Epithelial cell of esophagus (primary cell): ENCODE results near the gene SH2D2A.

ENCODE experiments used
- DNase-seq: peaks from one replicate; pipeline ENCODE4 v3.0.0; 2010; ENCODE audit warnings: low read depth
- H3K4me3 ChIP-seq: 2 replicates; pipeline ENCODE4 v1.5.1; 2011; ENCODE audit warnings: mild to moderate bottlenecking, low read length, control low read depth
- CTCF ChIP-seq: IDR thresholded peaks from 2 replicates; pipeline ENCODE4 v1.5.1; 2011; ENCODE audit warnings: low read depth, mild to moderate bottlenecking, low read length, control low read depth, inconsistent platforms; ENCODE audit not compliant: insufficient read depth; ENCODE audit errors: missing control alignments

The SH2D2A gene

GRCh38 chr1:156844102-156844501 lies 27.5 kb upstream of the SH2D2A start:
- H3K4me3 ChIP-seq = no peak overlapping the region
- TF ChIP-seq CTCF = no peak
- DNase-seq = no peak

GRCh38 chr1:156842618-156843300 lies 26.1 kb upstream of the SH2D2A start:
- H3K4me3 ChIP-seq = no peak overlapping the region
- no peak for TF ChIP-seq CTCF
- no peak for DNase-seq

GRCh38 chr1:156841295-156841855 lies 24.7 kb upstream of the SH2D2A start:
- no peak overlapping the region for H3K4me3 ChIP-seq
- no peak for DNase-seq
- no peak for TF ChIP-seq CTCF

- TF ChIP-seq CTCF = no peak
- no peak for DNase-seq
- H3K4me3 ChIP-seq = no peak overlapping the region
Observed at GRCh38 chr1:156840898-156841279, 24.2 kb upstream of the SH2D2A start.

GRCh38 chr1:156840186-156840897 lies 23.7 kb upstream of the SH2D2A start:
- no peak overlapping the region for H3K4me3 ChIP-seq
- DNase-seq = no peak
- no peak for TF ChIP-seq CTCF

- TF ChIP-seq CTCF = no peak
- no peak overlapping the region for H3K4me3 ChIP-seq
- no peak for DNase-seq
Observed at GRCh38 chr1:156839426-156840109, 22.9 kb upstream of the SH2D2A start.
